GM23338 (cell line): ENCODE results near the gene ARPC1A. TPM values are rescaled to one million over a fixed set of nuclear protein-coding genes. Genes with fewer than 3 reads are reported as not detected.
"Not testable (repeated sequence)": the region's sequence is repeated elsewhere in the genome, so short reads cannot be mapped to it uniquely, and the experiment has no call there.

ENCODE experiments used
- ATAC-seq: fragments of 200-7000 bp; cut with Tn5 transposase; 3 replicates; pipeline ENCODE4 v1.9.1; 2020
- DNase-seq: peaks from one replicate; pipeline ENCODE4 v3.0.0-alpha.2; 2015; ENCODE audit warnings: low spot score
- H2AFZ ChIP-seq: fragments of 200-600 bp; sonication (generic); 2 replicates; pipeline ENCODE4 v1.8.0; 2016; ENCODE audit warnings: antibody characterized with exemption, mild to moderate bottlenecking, moderate library complexity
- H3F3A ChIP-seq: fragments of 200-600 bp; sonication (generic); replicated peaks from 2 replicates; pipeline ENCODE4 v1.8.0; 2017; ENCODE audit warnings: antibody characterized with exemption, mixed run types, low read depth
- H3K27ac ChIP-seq: fragments of 200-600 bp; sonication (generic); 2 replicates; pipeline ENCODE4 v1.6.1; 2016; ENCODE audit warnings: low read depth
- H3K27me3 ChIP-seq: fragments of 200-600 bp; sonication (generic); 2 replicates; pipeline ENCODE4 v1.8.0; 2016; ENCODE audit warnings: mild to moderate bottlenecking, mixed run types, moderate library complexity; ENCODE audit not compliant: insufficient read depth
- H3K36me3 ChIP-seq: fragments of 200-600 bp; sonication (generic); 2 replicates; pipeline ENCODE4 v1.8.0; 2016; ENCODE audit warnings: mild to moderate bottlenecking; ENCODE audit not compliant: insufficient read depth
- H3K4me1 ChIP-seq: fragments of 200-600 bp; sonication (generic); 2 replicates; pipeline ENCODE4 v1.8.0; 2016; ENCODE audit warnings: mild to moderate bottlenecking, moderate library complexity; ENCODE audit not compliant: insufficient read depth
- H3K4me2 ChIP-seq: fragments of 200-600 bp; sonication (generic); 2 replicates; pipeline ENCODE4 v1.7.1; 2017; ENCODE audit warnings: mixed run types
- H3K4me3 ChIP-seq: fragments of 200-600 bp; sonication (generic); 2 replicates; pipeline ENCODE4 v1.6.1; 2016; ENCODE audit warnings: mixed run types
- H3K79me2 ChIP-seq: fragments of 200-600 bp; sonication (generic); replicated peaks from 2 replicates; pipeline ENCODE4 v1.8.0; 2017; ENCODE audit warnings: mild to moderate bottlenecking; ENCODE audit not compliant: insufficient read depth
- H3K9me2 ChIP-seq: fragments of 200-600 bp; sonication (generic); 2 replicates; pipeline ENCODE4 v1.8.0; 2017; ENCODE audit not compliant: insufficient read depth
- H4K20me1 ChIP-seq: fragments of 200-600 bp; sonication (generic); replicated peaks from 2 replicates; pipeline ENCODE4 v1.8.0; 2017; ENCODE audit warnings: mild to moderate bottlenecking; ENCODE audit not compliant: insufficient read depth
- H3K27ac Mint-ChIP-seq: 2 replicates; pipeline ENCODE4 v1.8.0; 2020; ENCODE audit warnings: inconsistent platforms, mild to moderate bottlenecking, moderate library complexity, mixed read lengths
- H3K27me3 Mint-ChIP-seq: 3 replicates; pipeline ENCODE4 v1.8.0; 2022; ENCODE audit warnings: low read depth, mild to moderate bottlenecking, moderate library complexity, mixed read lengths, inconsistent platforms; ENCODE audit not compliant: insufficient read depth, poor library complexity
- H3K36me3 Mint-ChIP-seq: 3 replicates; pipeline ENCODE4 v1.8.0; 2021; ENCODE audit warnings: low read depth, mild to moderate bottlenecking, inconsistent platforms, moderate library complexity, mixed read lengths
- H3K4me1 Mint-ChIP-seq: 3 replicates; pipeline ENCODE4 v1.8.0; 2020; ENCODE audit warnings: mild to moderate bottlenecking, inconsistent platforms, mixed read lengths
- H3K4me3 Mint-ChIP-seq: 3 replicates; pipeline ENCODE4 v1.8.0; 2021; ENCODE audit warnings: moderate library complexity, mild to moderate bottlenecking, inconsistent platforms, mixed read lengths
- H3K9me3 Mint-ChIP-seq: 3 replicates; pipeline ENCODE4 v1.8.0; 2020; ENCODE audit warnings: moderate library complexity, mild to moderate bottlenecking, inconsistent platforms, mixed read lengths
- EZH2 ChIP-seq: fragments of 200-600 bp; sonication (generic); IDR thresholded peaks from one replicate; pipeline ENCODE4 v1.8.0; 2017; ENCODE audit warnings: antibody characterized with exemption, mild to moderate bottlenecking, low read depth; ENCODE audit not compliant: unreplicated experiment
- EZH2phosphoT487 ChIP-seq: fragments of 200-600 bp; sonication (generic); IDR thresholded peaks from one replicate; pipeline ENCODE4 v1.8.1; 2018; ENCODE audit warnings: antibody characterized with exemption; ENCODE audit not compliant: unreplicated experiment
- JUNB ChIP-seq: IDR thresholded peaks from one replicate; pipeline ENCODE4 v1.6.1; 2016; ENCODE audit warnings: antibody characterized with exemption; ENCODE audit not compliant: unreplicated experiment
- NANOG ChIP-seq: IDR thresholded peaks from 2 replicates; pipeline ENCODE4 v1.6.1; 2016; ENCODE audit warnings: antibody characterized with exemption, borderline replicate concordance
- POLR2AphosphoS5 ChIP-seq: IDR thresholded peaks from 2 replicates; pipeline ENCODE4 v1.6.1; 2016; ENCODE audit warnings: antibody characterized with exemption, low read depth
- STAT1 ChIP-seq: IDR thresholded peaks from one replicate; pipeline ENCODE4 v1.6.1; 2016; ENCODE audit warnings: antibody characterized with exemption; ENCODE audit not compliant: unreplicated experiment
- ZNF114 ChIP-seq: fragments of 250-450 bp; sonication (Bioruptor Pico); IDR thresholded peaks from 2 replicates; pipeline ENCODE4 v1.5.0; 2020; ENCODE audit warnings: mild to moderate bottlenecking, moderate library complexity
- ZNF331 ChIP-seq: fragments of 250-450 bp; sonication (Bioruptor Pico); IDR thresholded peaks from 2 replicates; pipeline ENCODE4 v1.5.0; 2020; ENCODE audit warnings: low read depth, mild to moderate bottlenecking, moderate library complexity
- polyA plus RNA-seq: library from polyadenylated mRNA; unstranded; fragments of >200 nt; fragmentation: Nextera tagmentation; extraction: Ambion mirVana; gene quantifications from 2 replicates; pipeline ENCODE4 v1.2.1, GENCODE V29; 2016
- total RNA-seq: library from RNA; depleted of rRNA; stranded (reverse); fragments of >200 nt; shearing (Covaris generic); gene quantifications from 2 replicates; pipeline ENCODE4 v1.2.3, GENCODE V29; 2014
- TF ChIP-seq, protein P1 (sequence below), 2 experiments: fragments of 200-600 bp in 1 of 2; sonication (generic) in 1 of 2; conservative IDR thresholded peaks; 2 replicates each; pipeline versions ENCODE4 v1.5.1 to v1.6.1; 2016 to 2017; ENCODE audit warnings: antibody characterized with exemption in 2 of 2, low read depth in 2 of 2, mild to moderate bottlenecking in 2 of 2, moderate library complexity in 1 of 2

ARPC1A gene
- total and polyA plus RNA-seq, 2 experiments from 2014 or later: 108 to 210 TPM

DNA sequence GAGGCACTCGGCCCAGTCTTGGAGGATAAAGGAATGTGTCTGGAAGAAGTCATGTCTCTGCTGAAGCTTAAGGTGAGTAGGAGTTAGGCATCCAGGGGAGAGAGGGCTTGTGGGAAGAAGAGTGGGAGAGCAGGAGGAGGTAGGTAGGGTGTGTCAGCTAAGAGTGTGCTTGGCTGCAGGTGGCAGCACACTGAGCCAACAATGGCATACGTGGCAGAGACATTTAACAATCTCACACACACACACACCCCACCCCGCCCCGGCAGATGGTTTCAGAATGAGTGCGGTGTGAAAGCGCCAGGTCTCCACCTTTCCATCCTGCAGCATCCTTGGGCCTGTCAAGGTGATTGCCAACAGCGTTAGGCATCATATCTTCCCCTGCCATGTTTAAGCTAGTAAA lies 11.2 kb upstream of the ARPC1A start:
- Mint-ChIP-seq H3K9me3 (peaks cover 4% of the 10 kb centered on the region; the same call in 2 of the 3 replicates), H3K4me3 (no peak overlapping the region), H3K4me1 (no peaks in the 10 kb centered on the region), H3K27me3 (peaks cover 4% of the 10 kb centered on the region), H3K36me3 (peaks cover 4% of the 10 kb centered on the region), H3K27ac (no peak overlapping the region)
- Histone ChIP-seq H3K4me1 (no peaks in the 10 kb centered on the region), H3K36me3 (no peaks in the 10 kb centered on the region), H3K4me3 (no peak overlapping the region), H4K20me1 (no peaks in the 10 kb centered on the region), H3K27ac (no peak overlapping the region), H3K79me2 (no peaks in the 10 kb centered on the region), H2AFZ (no peak overlapping the region), H3F3A (no peaks in the 10 kb centered on the region), H3K27me3 (no peaks in the 10 kb centered on the region), H3K4me2 (no peak overlapping the region), H3K9me2 (no peaks in the 10 kb centered on the region)
- ATAC-seq (peak; percentile 34; the same call in 2 of the 3 replicates), DNase-seq (no peak)
- TF ChIP-seq EZH2phosphoT487 (no peak), STAT1 (no peak), NANOG (no peak)
- TF ChIP-seq, protein P1, sequence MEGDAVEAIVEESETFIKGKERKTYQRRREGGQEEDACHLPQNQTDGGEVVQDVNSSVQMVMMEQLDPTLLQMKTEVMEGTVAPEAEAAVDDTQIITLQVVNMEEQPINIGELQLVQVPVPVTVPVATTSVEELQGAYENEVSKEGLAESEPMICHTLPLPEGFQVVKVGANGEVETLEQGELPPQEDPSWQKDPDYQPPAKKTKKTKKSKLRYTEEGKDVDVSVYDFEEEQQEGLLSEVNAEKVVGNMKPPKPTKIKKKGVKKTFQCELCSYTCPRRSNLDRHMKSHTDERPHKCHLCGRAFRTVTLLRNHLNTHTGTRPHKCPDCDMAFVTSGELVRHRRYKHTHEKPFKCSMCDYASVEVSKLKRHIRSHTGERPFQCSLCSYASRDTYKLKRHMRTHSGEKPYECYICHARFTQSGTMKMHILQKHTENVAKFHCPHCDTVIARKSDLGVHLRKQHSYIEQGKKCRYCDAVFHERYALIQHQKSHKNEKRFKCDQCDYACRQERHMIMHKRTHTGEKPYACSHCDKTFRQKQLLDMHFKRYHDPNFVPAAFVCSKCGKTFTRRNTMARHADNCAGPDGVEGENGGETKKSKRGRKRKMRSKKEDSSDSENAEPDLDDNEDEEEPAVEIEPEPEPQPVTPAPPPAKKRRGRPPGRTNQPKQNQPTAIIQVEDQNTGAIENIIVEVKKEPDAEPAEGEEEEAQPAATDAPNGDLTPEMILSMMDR (conservative IDR thresholded peaks at IDR 0.05; ENCODE audit: low read depth in 2 of 2): 0 out of 4 replicates have a peak, but pooled peaks of 1 of the 2 experiments have one; percentile 6

DNA sequence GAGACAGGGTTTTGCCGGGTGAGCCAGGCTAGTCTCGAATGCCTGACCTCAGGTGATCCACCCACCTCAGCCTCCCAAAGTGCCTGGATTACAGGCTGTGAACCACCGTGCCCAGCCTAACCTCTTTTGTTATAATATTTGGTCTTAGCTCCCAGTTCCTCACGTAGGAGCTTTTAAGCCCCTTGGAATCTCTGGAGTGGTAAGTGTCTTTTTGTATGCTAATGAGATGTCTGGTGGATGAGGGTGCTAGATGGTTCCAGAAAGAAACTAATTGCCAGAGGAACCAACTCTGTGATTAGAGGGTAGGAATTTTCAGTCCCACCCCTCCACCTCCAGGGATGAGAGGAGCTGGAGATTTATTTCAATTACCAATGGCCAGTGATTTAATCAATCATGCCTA lies 5.3 kb upstream of the ARPC1A start:
- H3K4me2 ChIP-seq: peak overlapping the region; percentile 41
- no peak overlapping the region for H3K4me3 ChIP-seq
- no peaks in the 10 kb centered on the region for H4K20me1 ChIP-seq
- no peaks in the 10 kb centered on the region for H3K9me2 ChIP-seq
- ATAC-seq: 0 out of 3 replicates have a peak, but pooled peaks have one; percentile 18
- 0 out of 2 replicates have a peak, but pooled peaks cover 3% of the 10 kb centered on the region for H3F3A ChIP-seq
- Mint-ChIP-seq H3K27ac (no peak overlapping the region), H3K27me3 (peaks cover under 1% of the 10 kb centered on the region), H3K4me3 (no peak overlapping the region), H3K36me3 (no peaks in the 10 kb centered on the region; the same call in 2 of the 3 replicates), H3K9me3 (no peaks in the 10 kb centered on the region), H3K4me1 (peaks cover 10% of the 10 kb centered on the region; the same call in 2 of the 3 replicates)
- no peaks in the 10 kb centered on the region for H3K79me2 ChIP-seq
- TF ChIP-seq ZNF114 (CRISPR knock-in tag) (no peak), STAT1 (no peak), ZNF331 (CRISPR knock-in tag) (no peak), EZH2 (no peak), NANOG (no peak), POLR2AphosphoS5 (no peak), EZH2phosphoT487 (no peak), JUNB (no peak)
- no peak overlapping the region for H2AFZ ChIP-seq
- no peaks in the 10 kb centered on the region for H3K36me3 ChIP-seq
- 0 out of 2 replicates have a peak overlapping the region, but pooled peaks have one; percentile 63 for H3K27ac ChIP-seq
- DNase-seq: peak; percentile 13
- H3K27me3 ChIP-seq: no peaks in the 10 kb centered on the region
- H3K4me1 ChIP-seq: peaks cover 9% of the 10 kb centered on the region; the same call in 1 of the 2 replicates

DNA sequence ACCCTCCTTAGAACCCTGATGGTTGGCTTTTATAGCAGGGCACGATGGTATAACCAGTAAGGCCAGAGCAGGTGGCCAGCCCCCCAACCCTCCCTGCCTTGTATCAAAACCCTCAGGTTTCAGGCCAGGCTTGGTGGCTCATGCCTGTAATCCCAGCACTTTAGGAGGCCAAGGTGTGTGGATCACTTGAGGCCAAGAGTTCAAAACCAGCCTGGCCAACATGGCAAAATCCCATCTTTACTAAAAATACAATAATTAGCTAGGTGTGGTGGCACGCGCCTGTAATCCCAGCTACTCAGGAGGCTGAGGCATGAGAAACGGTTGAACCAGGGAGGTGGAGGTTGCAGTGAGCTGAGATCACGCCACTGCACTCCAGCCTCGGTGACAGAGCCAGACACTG lies 3.0 kb upstream of the ARPC1A start:
- H3K36me3 Mint-ChIP-seq, H3K4me3 ChIP-seq, H3K4me2 ChIP-seq, H4K20me1 ChIP-seq, H3K4me3 Mint-ChIP-seq, H3K9me2 ChIP-seq, H3K9me3 Mint-ChIP-seq, H3K27ac Mint-ChIP-seq, H3K36me3 ChIP-seq, H3K27ac ChIP-seq, ATAC-seq, DNase-seq, H3F3A ChIP-seq, H3K27me3 ChIP-seq, H3K27me3 Mint-ChIP-seq, H2AFZ ChIP-seq: not testable (repeated sequence)
- H3K4me1 ChIP-seq: peaks cover 16% of the 10 kb centered on the region
- H3K79me2 ChIP-seq: peaks cover 17% of the 10 kb centered on the region
- peaks cover 16% of the 10 kb centered on the region for H3K4me1 Mint-ChIP-seq
